GM12891 (cell line): ENCODE results near the gene PPM1M.

Experiments
- POLR2A ChIP-seq: IDR thresholded peaks from 2 replicates; pipeline ENCODE4 v1.6.1; 2011; ENCODE audit warnings: low read depth, low read length, control low read depth
- POLR2AphosphoS5 ChIP-seq: IDR thresholded peaks from 2 replicates; pipeline ENCODE4 v1.6.1; 2011; ENCODE audit warnings: low read depth, low read length, control low read depth
- POU2F2 ChIP-seq: IDR thresholded peaks from 2 replicates; pipeline ENCODE4 v1.6.1; 2011; ENCODE audit warnings: low read depth, mild to moderate bottlenecking, control low read depth, low read length, moderate library complexity
- TAF1 ChIP-seq: IDR thresholded peaks from 2 replicates; pipeline ENCODE4 v1.6.1; 2011; ENCODE audit warnings: low read depth, low read length, control low read depth

- TF ChIP-seq POLR2A (0 out of 2 replicates have a peak, but pooled peaks have one; percentile 13), POLR2AphosphoS5 (peak; percentile 41; the same call in 1 of the 2 replicates), TAF1 (no peak), POU2F2 (no peak; the same call in 1 of the 2 replicates)
These were observed 32.5 kb downstream of the PPM1M start for GRCh38 chr3:52277972-52278509.
